HepG2 (cell line): Measurements from ENCODE around the gene ACSL3. TPM values are rescaled to one million over a fixed set of nuclear protein-coding genes. Genes with fewer than 3 reads are reported as not detected.

ENCODE experiments used
- ATAC-seq: fragments of 200-7000 bp; cut with Tn5 transposase; 3 replicates; pipeline ENCODE4 v1.9.1; 2020; ENCODE audit warnings: mild to moderate bottlenecking, moderate library complexity
- BruUV-seq: library from RNA; stranded (reverse); fragments of 400-500 nt; replicated peaks from 2 replicates; lab custom pipeline; 2021; lab: Mats Ljungman, UMichigan
- CTCF ChIA-PET: fragments of 300-600 bp; formaldehyde crosslinking; extraction: SDS; loops from one replicate; lab custom pipeline; 2021; ENCODE audit warnings: low total read pairs, inconsistent platforms, low intra/inter-chr PET ratio; lab: Yijun Ruan, JAX
- POLR2A ChIA-PET: fragments of 350-600 bp; sonication (Branson Sonifier 250); formaldehyde crosslinking; loops from one replicate; lab custom pipeline; 2020; ENCODE audit warnings: antibody characterized with exemption, inconsistent platforms; lab: Yijun Ruan, JAX
- DNase-seq: peaks from one replicate; pipeline ENCODE4 v3.0.0-alpha.2; 2015; ENCODE audit warnings: low spot score
- FAIRE-seq: peaks from 3 replicates; lab custom pipeline; 2011; peaks lifted over from hg19 to GRCh38; lab: Jason Lieb, UNC
- H2AFZ ChIP-seq: one replicate; pipeline ENCODE4 v1.6.1; 2011; ENCODE audit warnings: low read length, inconsistent platforms
- H3K27ac ChIP-seq: fragments of 300-600 bp; 3 replicates; pipeline ENCODE4 v1.8.0; 2011; ENCODE audit warnings: mixed run types, mild to moderate bottlenecking, mixed read lengths, low read length, inconsistent platforms; ENCODE audit not compliant: insufficient read depth; ENCODE audit errors: extremely low read length
- H3K27me3 ChIP-seq, 2 experiments: fragments of 200-600 bp in 1 of 2; 2 replicates in 1 of 2; 3 replicates in 1 of 2; pipeline versions ENCODE4 v1.6.0 to v1.8.0; 2011; ENCODE audit warnings: low read length in 2 of 2, mild to moderate bottlenecking in 2 of 2, moderate library complexity in 2 of 2, inconsistent platforms in 1 of 2; ENCODE audit not compliant: insufficient read depth in 2 of 2, control insufficient read depth in 1 of 2
- H3K36me3 ChIP-seq, 2 experiments: fragments of 200-600 bp in 1 of 2; replicated peaks in 1 of 2; 2 replicates in 1 of 2; 3 replicates in 1 of 2; pipeline versions ENCODE4 v1.5.1 to v1.8.0; 2011; ENCODE audit warnings: low read length in 2 of 2, inconsistent platforms in 1 of 2; ENCODE audit not compliant: insufficient read depth in 2 of 2, control insufficient read depth in 1 of 2
- H3K4me1 ChIP-seq: 2 replicates; pipeline ENCODE4 v1.5.1; 2012; ENCODE audit warnings: low read length, inconsistent platforms; ENCODE audit not compliant: insufficient read depth
- H3K4me2 ChIP-seq: 2 replicates; pipeline ENCODE4 v1.6.0; 2011; ENCODE audit warnings: low read depth, low read length, inconsistent platforms
- H3K4me3 ChIP-seq, 3 experiments: fragments of 200-600 bp in 1 of 3; sonication (generic), shearing (Covaris generic) in 1 of 3; replicated peaks in 1 of 3; 2 replicates each; pipeline ENCODE4 v1.5.1; 2011 to 2016; ENCODE audit warnings: low read length in 3 of 3, inconsistent platforms in 2 of 3, low read depth in 2 of 3, mild to moderate bottlenecking in 2 of 3, control low read depth in 1 of 3, mixed read lengths in 1 of 3; ENCODE audit not compliant: insufficient read depth in 1 of 3
- H3K79me2 ChIP-seq: one replicate; pipeline ENCODE4 v1.6.1; 2011; ENCODE audit warnings: low read length, inconsistent platforms; ENCODE audit not compliant: insufficient read depth
- H3K9ac ChIP-seq: 2 replicates; pipeline ENCODE4 v1.6.0; 2011; ENCODE audit warnings: mild to moderate bottlenecking, low read depth, low read length, inconsistent platforms; ENCODE audit not compliant: insufficient read depth
- H3K9me3 ChIP-seq: 2 replicates; pipeline ENCODE4 v1.5.1; 2012; ENCODE audit warnings: mild to moderate bottlenecking, low read length
- H4K20me1 ChIP-seq: 2 replicates; pipeline ENCODE4 v1.6.0; 2011; ENCODE audit warnings: inconsistent platforms, mild to moderate bottlenecking, low read length, moderate library complexity; ENCODE audit not compliant: insufficient read depth
- GTF2F1 ChIP-seq: fragments of 150-350 bp; IDR thresholded peaks from 2 replicates; pipeline ENCODE4 v1.6.1; 2014; ENCODE audit warnings: low read length
- JUNB ChIP-seq: sonication (generic); formaldehyde crosslinking; IDR thresholded peaks from 2 replicates; pipeline ENCODE4 v1.8.0; 2022; ENCODE audit warnings: missing genetic modification reagents, mild to moderate bottlenecking, borderline replicate concordance
- RBM22 ChIP-seq: fragments of 200-400 bp; formaldehyde crosslinking; optimal IDR thresholded peaks from 2 replicates; pipeline ENCODE3; 2017; ENCODE audit warnings: mild to moderate bottlenecking, low read length, moderate library complexity
- ZNF501 ChIP-seq: sonication (generic); formaldehyde crosslinking; IDR thresholded peaks from 2 replicates; pipeline ENCODE4 v1.5.1; 2020; ENCODE audit warnings: mild to moderate bottlenecking, moderate library complexity, missing genetic modification reagents
- ZNF773 ChIP-seq: sonication (generic); formaldehyde crosslinking; IDR thresholded peaks from 2 replicates; pipeline ENCODE4 v1.4.0; 2020; ENCODE audit warnings: missing genetic modification reagents, borderline replicate concordance
- ZNF878 ChIP-seq: sonication (generic); formaldehyde crosslinking; IDR thresholded peaks from 2 replicates; pipeline ENCODE4 v1.8.1; 2023; ENCODE audit warnings: mild to moderate bottlenecking, missing genetic modification reagents, moderate library complexity
- WGBS: methylation state at CpG from one replicate; pipeline ENCODE4 v1.1.6; 2017; ENCODE audit warnings: low lambda C conversion rate; 5-methylcytosine and 5-hydroxymethylcytosine counted together
- in situ Hi-C: cut with HindIII; loops from 2 replicates; pipeline ENCODE4 v1.10.0; 2017; ENCODE audit warnings: low pct_unique_long_range_greater_than_20kb; ENCODE audit not compliant: extremely low pct_ligation_motif_present
- intact Hi-C: fragments of 100-400 bp; cut with micrococcal nuclease; formaldehyde crosslinking; loops from one replicate; pipeline ENCODE4 v1.10.0; 2022; ENCODE audit not compliant: unreplicated experiment
- polyA plus RNA-seq, 8 experiments: library from polyadenylated mRNA; depleted of rRNA in 3 of 8; stranded (reverse) in 7 of 8; unstranded in 1 of 8; fragments of >200 nt; fragmentation: Illumina TruSeq in 4 of 8; extraction: Trizol in 4 of 8; gene quantifications; 2 replicates each; pipeline versions ENCODE4 v1.2.1 to v1.2.3, GENCODE V29; 2011 to 2016; ENCODE audit warnings: low read depth in 4 of 8, missing spikeins in 1 of 8, mixed read lengths in 1 of 8; ENCODE audit not compliant: insufficient read depth in 1 of 8
- total RNA-seq, 5 experiments: library from RNA; depleted of rRNA; stranded (reverse); fragments of >200 nt; fragmentation: Illumina TruSeq; extraction: Trizol; gene quantifications; 2 replicates each; pipeline ENCODE4 v1.2.3, GENCODE V29; 2016; ENCODE audit warnings: low read depth in 1 of 5
- TF ChIP-seq, protein P1 (sequence below): sonication (generic); formaldehyde crosslinking; IDR thresholded peaks from 2 replicates; pipeline ENCODE4 v1.8.1; 2023; ENCODE audit warnings: mild to moderate bottlenecking, missing genetic modification reagents
- TF ChIP-seq, protein P2 (sequence below): sonication (generic); formaldehyde crosslinking; conservative IDR thresholded peaks from 2 replicates; pipeline ENCODE4 v1.8.1; 2023; ENCODE audit warnings: missing genetic modification reagents
- TF ChIP-seq, protein P3 (sequence below): sonication (generic); formaldehyde crosslinking; IDR thresholded peaks from 2 replicates; pipeline ENCODE4 v1.5.0; 2020; ENCODE audit warnings: missing genetic modification reagents

Gene ACSL3
- total and polyA plus RNA-seq, 2 of the 13 experiments (the other 11 are each of a cell fraction or from before 2014, with no cell fraction given) = 305 to 365 TPM

DNA sequence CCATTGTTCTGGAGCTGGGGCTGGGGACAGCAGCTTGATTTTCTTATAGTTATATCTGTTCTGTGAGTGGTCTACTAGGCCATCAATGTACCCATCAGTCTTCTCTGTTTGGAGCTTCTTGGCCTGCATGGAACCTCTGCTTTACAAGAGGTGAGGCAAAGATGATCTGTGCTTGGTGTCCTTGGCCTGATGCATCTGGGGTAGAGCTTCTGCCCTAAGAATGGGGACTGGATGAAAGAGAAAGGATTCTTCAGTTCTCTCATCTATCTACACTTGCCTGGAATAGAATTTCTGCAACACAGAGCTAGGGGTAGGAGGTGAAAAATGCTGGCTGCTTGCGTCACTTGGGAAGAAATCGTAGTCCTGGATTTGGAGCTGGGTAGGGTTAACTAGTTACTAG lies 46.2 kb downstream of the ACSL3 start:
- no peak overlapping the region for H3K4me3 ChIP-seq
- 98% methylated on average over 2 of the region's 2 CpGs for WGBS
- H3K27me3 ChIP-seq = no peaks in the 10 kb centered on the region
- H3K9me3 ChIP-seq = no peaks in the 10 kb centered on the region
- no peak for DNase-seq
- POLR2A ChIA-PET = interaction anchor here (0.9 to 1.8 kb wide), 4 partner anchors 110 to 200 kb away, joined by 3 to 8 read pairs (median 5); no protein-coding TSS in a partner anchor
- peaks cover 21 to 86% of the 10 kb centered on the region in 2 experiments for H3K36me3 ChIP-seq
- no peak for ATAC-seq
- H3K79me2 ChIP-seq = peaks cover 98% of the 10 kb centered on the region
- BruUV-seq = no TSS peak
- intact Hi-C loops = no loop called here
- peak; percentile 47; the same call in 1 of the 2 replicates for TF ChIP-seq ZNF501 (CRISPR knock-in tag)
- TF ChIP-seq GTF2F1 = no peak
- peak; percentile 95 for TF ChIP-seq RBM22
- TF ChIP-seq, protein P1, sequence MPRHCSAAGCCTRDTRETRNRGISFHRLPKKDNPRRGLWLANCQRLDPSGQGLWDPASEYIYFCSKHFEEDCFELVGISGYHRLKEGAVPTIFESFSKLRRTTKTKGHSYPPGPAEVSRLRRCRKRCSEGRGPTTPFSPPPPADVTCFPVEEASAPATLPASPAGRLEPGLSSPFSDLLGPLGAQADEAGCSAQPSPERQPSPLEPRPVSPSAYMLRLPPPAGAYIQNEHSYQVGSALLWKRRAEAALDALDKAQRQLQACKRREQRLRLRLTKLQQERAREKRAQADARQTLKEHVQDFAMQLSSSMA (CRISPR knock-in tag) = 0 out of 2 replicates have a peak, but pooled peaks have one; percentile 16
- TF ChIP-seq, all 625 proteins: peak for 3
- Histone ChIP-seq H3K4me1 (peaks cover 76% of the 10 kb centered on the region), H3K27ac (no peak overlapping the region), H3K9ac (no peak overlapping the region), H3K4me2 (no peak overlapping the region), H4K20me1 (peaks cover 90% of the 10 kb centered on the region), H2AFZ (no peak overlapping the region)
- CTCF ChIA-PET = interaction anchor here (1.3 kb wide), 1 partner anchor 217 kb away, joined by 3 read pairs; no protein-coding TSS in a partner anchor
- in situ Hi-C loops = no loop called here
- FAIRE-seq = no peak

GRCh38 chr2:222907790-222908441 lies 47.1 kb downstream of the ACSL3 start:
- DNase-seq = peak; percentile 67
- intact Hi-C loops (no loop called here), in situ Hi-C loops (no loop called here)
- Histone ChIP-seq H3K27ac (peak overlapping the region; percentile 37), H4K20me1 (peaks cover 90% of the 10 kb centered on the region), H2AFZ (no peak overlapping the region), H3K4me1 (peaks cover 76% of the 10 kb centered on the region), H3K79me2 (peaks cover 98% of the 10 kb centered on the region), H3K36me3 (peaks cover 23 to 86% of the 10 kb centered on the region in 2 experiments), H3K9ac (no peak overlapping the region), H3K9me3 (no peaks in the 10 kb centered on the region), H3K4me3 (no peak overlapping the region), H3K27me3 (no peaks in the 10 kb centered on the region), H3K4me2 (0 out of 2 replicates have a peak overlapping the region, but pooled peaks have one; percentile 5)
- peak; percentile 53 for ATAC-seq
- no peak for FAIRE-seq
- WGBS = 67% methylated on average over 10 of the region's 10 CpGs
- BruUV-seq = no TSS peak
- ChIA-PET CTCF (interaction anchor here (1.3 kb wide), 1 partner anchor 218 kb away, joined by 3 read pairs; no protein-coding TSS in a partner anchor), POLR2A (interaction anchor here (0.9 to 1.8 kb wide), 3 partner anchors 111 to 201 kb away, joined by 4 to 8 read pairs (median 6); no protein-coding TSS in a partner anchor)
- no peak for TF ChIP-seq JUNB (CRISPR knock-in tag)
- TF ChIP-seq ZNF878 (CRISPR knock-in tag) = no peak
- TF ChIP-seq, protein P2, sequence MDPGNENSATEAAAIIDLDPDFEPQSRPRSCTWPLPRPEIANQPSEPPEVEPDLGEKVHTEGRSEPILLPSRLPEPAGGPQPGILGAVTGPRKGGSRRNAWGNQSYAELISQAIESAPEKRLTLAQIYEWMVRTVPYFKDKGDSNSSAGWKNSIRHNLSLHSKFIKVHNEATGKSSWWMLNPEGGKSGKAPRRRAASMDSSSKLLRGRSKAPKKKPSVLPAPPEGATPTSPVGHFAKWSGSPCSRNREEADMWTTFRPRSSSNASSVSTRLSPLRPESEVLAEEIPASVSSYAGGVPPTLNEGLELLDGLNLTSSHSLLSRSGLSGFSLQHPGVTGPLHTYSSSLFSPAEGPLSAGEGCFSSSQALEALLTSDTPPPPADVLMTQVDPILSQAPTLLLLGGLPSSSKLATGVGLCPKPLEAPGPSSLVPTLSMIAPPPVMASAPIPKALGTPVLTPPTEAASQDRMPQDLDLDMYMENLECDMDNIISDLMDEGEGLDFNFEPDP = no peak
- TF ChIP-seq, protein P3, sequence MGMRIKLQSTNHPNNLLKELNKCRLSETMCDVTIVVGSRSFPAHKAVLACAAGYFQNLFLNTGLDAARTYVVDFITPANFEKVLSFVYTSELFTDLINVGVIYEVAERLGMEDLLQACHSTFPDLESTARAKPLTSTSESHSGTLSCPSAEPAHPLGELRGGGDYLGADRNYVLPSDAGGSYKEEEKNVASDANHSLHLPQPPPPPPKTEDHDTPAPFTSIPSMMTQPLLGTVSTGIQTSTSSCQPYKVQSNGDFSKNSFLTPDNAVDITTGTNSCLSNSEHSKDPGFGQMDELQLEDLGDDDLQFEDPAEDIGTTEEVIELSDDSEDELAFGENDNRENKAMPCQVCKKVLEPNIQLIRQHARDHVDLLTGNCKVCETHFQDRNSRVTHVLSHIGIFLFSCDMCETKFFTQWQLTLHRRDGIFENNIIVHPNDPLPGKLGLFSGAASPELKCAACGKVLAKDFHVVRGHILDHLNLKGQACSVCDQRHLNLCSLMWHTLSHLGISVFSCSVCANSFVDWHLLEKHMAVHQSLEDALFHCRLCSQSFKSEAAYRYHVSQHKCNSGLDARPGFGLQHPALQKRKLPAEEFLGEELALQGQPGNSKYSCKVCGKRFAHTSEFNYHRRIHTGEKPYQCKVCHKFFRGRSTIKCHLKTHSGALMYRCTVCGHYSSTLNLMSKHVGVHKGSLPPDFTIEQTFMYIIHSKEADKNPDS (CRISPR knock-in tag) = peak; percentile 59; the same call in 1 of the 2 replicates
- TF ChIP-seq ZNF773 (CRISPR knock-in tag) = no peak
